ENCODE data around the gene ZG16B.

- TF ChIP-seq EZH2 (IDR thresholded peaks at IDR 0.05; ENCODE audit: low read depth, low read length, severe bottlenecking) (no peak), CTCF (IDR thresholded peaks at IDR 0.05; ENCODE audit: control extremely low read depth in 1 of 3, insufficient read depth in 1 of 3, low read depth in 1 of 3, low read length in 3 of 3) (peak; percentile 62 to 74 (median 65)), USF2 (IDR thresholded peaks at IDR 0.05; ENCODE audit: low read length) (no peak), TAF1 (IDR thresholded peaks at IDR 0.05; ENCODE audit: low read depth, low read length) (no peak), POLR2AphosphoS5 (IDR thresholded peaks at IDR 0.05; ENCODE audit: low read depth, low read length) (no peak)
Measured at GRCh38 chr16:2854700-2855309, 24.7 kb downstream of the ZG16B start.

All from H1 (cell line).